Midbrain (tissue), 1 donor: ENCODE data around the gene TMEM147.
A peak's percentile ranks its signal among the peaks of the same experiment; 100 is the strongest.

Experiments used
- DNase-seq: peaks from one replicate; lab custom pipeline; 2025; lab: John Stamatoyannopoulos, UW

Gene TMEM147

GRCh38 chr19:35545001-35545854 lies at the start of gene TMEM147:
Gene TMEM147 (plus strand): TSS chr19:35545626. CDS start chr19:35545740, 114 bp downstream.
- peak; percentile 93 for DNase-seq

DNA sequence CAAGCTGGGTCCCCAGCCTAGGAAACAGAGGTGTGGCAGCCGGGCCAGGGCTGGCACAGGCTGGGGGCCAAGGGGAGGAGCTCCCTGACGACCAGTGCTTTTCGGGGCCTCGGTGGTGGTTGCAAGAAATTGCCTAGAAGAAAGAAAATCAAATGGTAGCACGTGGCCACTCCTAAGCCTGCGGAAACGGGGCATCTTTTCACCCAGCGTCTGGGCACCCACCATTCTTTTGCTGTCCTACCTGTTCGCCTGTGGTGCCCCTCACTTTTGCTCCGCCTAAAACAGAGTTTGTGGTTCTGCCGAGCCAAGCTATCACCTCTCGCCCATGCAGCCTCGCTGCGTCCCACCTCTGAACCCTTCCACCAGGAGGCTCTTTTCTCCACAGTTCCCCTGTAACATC lies 48.0 kb upstream of the TMEM147 start:
- no peak for DNase-seq

DNA sequence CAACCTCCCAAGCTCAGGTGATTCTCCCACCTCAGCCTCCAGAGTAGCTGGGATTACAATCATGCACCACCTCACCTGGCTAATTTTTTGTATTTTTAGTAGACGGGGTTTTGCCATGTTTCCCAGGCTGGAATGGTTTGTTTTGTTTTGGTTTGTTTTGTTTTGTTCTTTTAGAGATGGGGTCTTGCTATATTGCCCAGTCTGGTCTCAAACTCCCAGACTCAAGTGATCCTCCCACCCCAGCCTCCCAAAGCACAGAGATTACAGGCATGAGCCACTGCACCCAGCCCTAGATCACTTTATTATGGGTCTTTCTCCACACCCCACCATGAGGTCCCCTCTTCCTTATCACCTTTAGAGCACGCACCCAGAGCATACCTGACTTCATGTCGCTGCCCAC lies 47.2 kb upstream of the TMEM147 start:
- DNase-seq, result no peak

DNA sequence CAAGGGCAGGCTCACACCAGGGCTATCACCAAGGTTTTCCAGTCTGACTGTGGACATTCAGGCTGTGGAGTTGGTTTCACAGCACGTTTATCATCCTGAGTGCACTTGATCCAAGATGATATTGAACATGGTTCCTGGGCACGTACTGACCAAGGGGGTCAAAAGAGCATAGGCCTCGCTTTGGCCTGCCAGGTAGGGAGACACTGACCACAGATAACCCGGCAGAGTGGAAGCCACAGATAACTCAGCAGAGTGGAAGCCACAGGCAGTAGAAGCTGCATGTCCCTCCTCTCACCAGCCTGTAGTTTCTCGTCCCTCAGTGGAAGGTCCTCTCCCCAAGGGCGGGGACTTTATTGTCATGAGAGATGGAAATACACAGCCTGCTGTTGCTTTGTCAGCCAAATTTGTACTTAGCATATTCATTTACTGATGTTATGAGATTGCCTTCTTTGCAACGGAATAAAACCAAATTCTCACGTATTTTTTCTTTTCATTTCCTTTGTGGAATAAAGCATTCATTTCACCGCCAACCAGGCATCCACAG lies 46.4 kb upstream of the TMEM147 start:
- DNase-seq, result no peak

GRCh38 chr19:35500611-35501010 lies 44.8 kb upstream of the TMEM147 start:
- DNase-seq, result no peak

DNA sequence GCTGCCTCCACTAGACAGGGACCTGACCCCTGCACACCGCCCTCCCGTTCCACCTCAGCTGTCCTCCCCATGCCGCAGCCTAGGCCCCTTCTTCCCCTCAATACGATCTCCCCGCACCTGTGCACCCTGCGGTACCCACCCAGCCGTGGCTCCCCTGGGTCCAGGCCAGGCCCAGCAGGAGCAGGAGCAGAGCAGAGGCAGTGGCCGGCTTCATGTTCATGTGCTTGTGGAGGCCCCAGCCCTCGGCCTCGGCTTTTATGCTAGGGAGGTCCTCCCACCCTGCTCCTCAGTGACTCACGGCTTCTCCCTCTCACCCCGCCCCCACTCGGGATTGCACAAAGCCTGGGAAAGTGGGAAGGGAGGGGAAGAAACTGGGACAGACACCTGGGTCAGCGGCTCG lies 43.7 kb upstream of the TMEM147 start:
- no peak for DNase-seq

- no peak for DNase-seq
Measured at GRCh38 chr19:35502751-35503150, 42.7 kb upstream of the TMEM147 start.

DNA sequence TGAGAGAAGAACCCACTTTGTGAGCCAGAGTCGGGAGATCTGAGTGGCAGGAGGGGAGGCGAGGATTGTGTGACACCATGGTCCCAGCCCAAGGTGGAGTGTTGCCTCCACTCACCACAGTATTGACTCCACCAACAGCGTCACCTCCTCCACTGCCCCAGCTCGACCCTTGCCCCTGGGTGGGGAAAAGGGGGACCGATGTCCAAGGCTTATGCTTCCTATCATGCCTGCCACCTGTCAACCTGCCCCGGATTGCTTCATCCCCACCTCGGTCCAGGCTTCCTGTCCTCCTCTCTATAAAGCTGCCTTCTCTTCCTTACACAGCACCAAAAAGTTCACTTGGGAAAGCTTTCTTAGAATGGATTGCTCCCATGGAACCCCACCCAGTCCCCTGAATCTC lies 39.4 kb upstream of the TMEM147 start:
- no peak for DNase-seq

- no peak for DNase-seq
Measured at GRCh38 chr19:35507561-35507960, 37.9 kb upstream of the TMEM147 start.

GRCh38 chr19:35508129-35508528 lies 37.3 kb upstream of the TMEM147 start:
- no peak for DNase-seq

GRCh38 chr19:35509018-35509652 lies 36.3 kb upstream of the TMEM147 start:
- no peak for DNase-seq

- DNase-seq, result peak; percentile 55
Measured at GRCh38 chr19:35509861-35510625, 35.4 kb upstream of the TMEM147 start.

GRCh38 chr19:35510626-35510964 lies 34.8 kb upstream of the TMEM147 start:
- no peak for DNase-seq

DNA sequence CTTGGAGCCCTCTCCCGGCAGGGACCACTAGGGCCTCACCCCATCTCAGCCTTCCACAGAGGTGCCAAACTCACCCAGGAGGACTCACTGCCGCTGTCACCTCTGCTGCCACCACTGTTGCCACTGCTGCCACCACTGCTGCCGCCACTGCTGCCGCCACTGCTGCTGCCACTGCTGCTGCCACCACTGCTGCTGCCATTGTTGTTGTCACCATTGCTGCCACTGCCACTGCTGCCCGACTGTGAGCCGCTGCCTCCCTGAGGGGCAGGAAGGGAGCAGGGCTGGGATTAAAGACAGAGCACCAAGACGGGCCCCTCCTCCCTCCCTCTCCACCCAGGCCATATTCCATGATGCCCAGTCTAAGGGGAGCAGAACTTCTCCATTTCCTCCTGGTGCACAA lies 34.1 kb upstream of the TMEM147 start:
- DNase-seq, result no peak

- DNase-seq, result no peak
Measured at GRCh38 chr19:35512831-35513627, 32.4 kb upstream of the TMEM147 start.

DNA sequence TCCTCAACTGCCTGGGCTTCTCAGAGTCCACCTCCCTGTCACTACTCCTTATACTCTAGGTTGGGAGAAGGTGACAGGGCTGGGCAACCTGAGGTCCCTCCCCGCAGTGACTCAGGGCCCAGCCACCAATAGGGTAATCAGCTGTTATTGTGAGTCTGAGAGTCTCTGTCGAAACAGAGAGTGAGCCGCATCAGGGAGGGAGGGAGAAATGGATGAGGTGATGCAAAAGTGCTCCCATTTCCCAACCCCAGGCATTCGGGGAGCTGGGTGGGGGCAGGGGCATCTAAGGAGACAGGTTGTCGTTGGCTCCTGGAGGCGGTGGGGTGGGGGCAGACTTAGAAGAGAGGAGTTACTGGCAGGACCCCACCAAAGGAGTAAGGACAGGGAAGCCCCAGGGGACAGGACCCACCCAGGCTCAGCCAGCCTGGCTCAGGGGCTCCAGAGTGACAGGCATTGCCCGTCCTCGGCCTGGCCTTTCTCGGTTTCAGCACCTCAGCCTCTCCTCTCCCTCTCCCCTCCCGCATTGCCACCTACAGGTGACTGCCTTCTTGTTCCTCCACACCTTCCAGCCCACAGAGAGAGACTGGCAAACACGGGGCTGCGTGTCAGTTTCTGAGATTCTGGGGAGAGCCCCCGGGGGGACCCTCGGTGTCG lies 31.7 kb upstream of the TMEM147 start, which contains the start of gene DMKN:
Gene DMKN, minus strand, starts transcription at position 22 of the 654 bp plus-strand sequence. CDS start 174 bp downstream, outside the sequence.
- no peak for DNase-seq

- no peak for DNase-seq
Measured at GRCh38 chr19:35514282-35514809, 31.1 kb upstream of the TMEM147 start.

DNA sequence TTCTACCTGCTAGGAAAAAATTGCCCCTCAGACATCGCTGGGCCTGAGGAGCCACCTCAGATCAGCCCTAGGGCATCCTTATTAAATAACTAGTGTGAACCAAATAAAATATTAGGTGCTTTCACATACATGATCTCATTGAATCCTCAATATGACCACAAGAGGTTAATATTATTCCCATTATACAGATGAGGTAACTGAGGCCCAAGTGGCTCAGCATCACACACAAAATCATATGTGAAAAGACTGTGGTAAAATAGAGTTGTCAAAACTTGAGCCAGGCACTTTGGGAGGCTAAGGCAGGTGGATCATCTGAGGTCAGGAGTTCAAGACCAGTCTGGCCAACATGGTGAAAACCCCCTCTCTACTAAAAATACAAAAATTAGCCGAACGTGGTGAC lies 29.1 kb upstream of the TMEM147 start:
- no peak for DNase-seq

- no peak for DNase-seq
Measured at GRCh38 chr19:35517342-35517741, 28.1 kb upstream of the TMEM147 start.

DNA sequence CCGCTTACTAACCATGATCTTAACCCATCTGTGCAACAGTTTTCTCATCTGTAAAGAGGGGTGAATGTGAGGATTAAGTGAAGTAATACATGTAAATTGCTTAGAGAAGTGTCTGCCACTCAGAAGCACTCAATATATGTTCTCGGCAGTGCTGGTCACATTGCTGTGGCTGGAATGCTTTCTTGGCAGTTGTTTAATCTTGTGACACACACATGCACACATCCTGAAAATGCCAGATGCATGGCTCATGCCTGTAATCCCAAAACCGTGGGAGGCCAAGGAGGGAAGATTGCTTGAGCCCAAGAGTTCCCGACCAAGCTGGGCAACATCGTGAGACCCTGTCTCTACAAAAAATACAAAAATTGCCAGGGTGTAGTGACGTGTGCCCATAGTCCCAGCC lies 27.1 kb upstream of the TMEM147 start:
- DNase-seq, result no peak

GRCh38 chr19:35519291-35519690 lies 26.1 kb upstream of the TMEM147 start:
- no peak for DNase-seq
